ENCODE measurements around the gene RGS6. TPM values are rescaled to one million over a fixed set of nuclear protein-coding genes. Genes with fewer than 3 reads are reported as not detected.

Gene RGS6
- total RNA-seq, 1 donor from 2014 or later, result 1.1 TPM

GRCh38 chr14:72243309-72244293 lies 311.4 kb downstream of the RGS6 start:
- no peak for DNase-seq (ENCODE audit: low spot score)

GRCh38 chr14:72247896-72248465 lies 315.8 kb downstream of the RGS6 start:
- no peak for DNase-seq (ENCODE audit: low spot score)

GRCh38 chr14:72253503-72253902 lies 321.3 kb downstream of the RGS6 start:
- no peak for DNase-seq (ENCODE audit: low spot score)

GRCh38 chr14:72254202-72254936 lies 322.1 kb downstream of the RGS6 start:
- no peak for DNase-seq (ENCODE audit: low spot score)

GRCh38 chr14:72254937-72255472 lies 322.8 kb downstream of the RGS6 start:
- no peak for DNase-seq (ENCODE audit: low spot score)

- DNase-seq (ENCODE audit: low spot score), result no peak
Observed at GRCh38 chr14:72256055-72256454, 323.8 kb downstream of the RGS6 start.

- no peak for DNase-seq (ENCODE audit: low spot score)
Observed at GRCh38 chr14:72261068-72261467, 328.8 kb downstream of the RGS6 start.

GRCh38 chr14:72262771-72263170 lies 330.5 kb downstream of the RGS6 start:
- DNase-seq (ENCODE audit: low spot score), result no peak

- no peak for DNase-seq (ENCODE audit: low spot score)
Observed at GRCh38 chr14:72264716-72265115, 332.5 kb downstream of the RGS6 start.

GRCh38 chr14:72270147-72270727 lies 338.0 kb downstream of the RGS6 start:
- DNase-seq (ENCODE audit: low spot score), result no peak

- DNase-seq (ENCODE audit: low spot score), result no peak
Observed at GRCh38 chr14:72270749-72271148, 338.5 kb downstream of the RGS6 start.

- no peak for DNase-seq (ENCODE audit: low spot score)
Observed at GRCh38 chr14:72275242-72275641, 343.0 kb downstream of the RGS6 start.

GRCh38 chr14:72278316-72278715 lies 346.1 kb downstream of the RGS6 start:
- no peak for DNase-seq (ENCODE audit: low spot score)

GRCh38 chr14:72284176-72284575 lies 351.9 kb downstream of the RGS6 start:
- DNase-seq (ENCODE audit: low spot score), result no peak

GRCh38 chr14:72290241-72290640 lies 358.0 kb downstream of the RGS6 start:
- no peak for DNase-seq (ENCODE audit: low spot score)

- DNase-seq (ENCODE audit: low spot score), result peak; percentile 22
Observed at GRCh38 chr14:72291908-72292688, 359.9 kb downstream of the RGS6 start.

GRCh38 chr14:72292689-72293024 lies 360.4 kb downstream of the RGS6 start:
- DNase-seq (ENCODE audit: low spot score), result no peak

GRCh38 chr14:72301352-72301751 lies 369.1 kb downstream of the RGS6 start:
- DNase-seq (ENCODE audit: low spot score), result no peak

- no peak for DNase-seq (ENCODE audit: low spot score)
Observed at GRCh38 chr14:72303930-72304329, 371.7 kb downstream of the RGS6 start.

- DNase-seq (ENCODE audit: low spot score), result no peak
Observed at GRCh38 chr14:72305561-72305960, 373.3 kb downstream of the RGS6 start.

- no peak for DNase-seq (ENCODE audit: low spot score)
Observed at GRCh38 chr14:72308967-72309485, 376.8 kb downstream of the RGS6 start.

Data from mucosa of gallbladder (tissue), 1 donor.